IPS-11a (cell line): Measurements from ENCODE around the gene IVL.

Source experiments
- H3K4me3 ChIP-seq: one replicate; pipeline ENCODE4 v1.5.1; 2013; ENCODE audit warnings: low read depth, low read length, control low read depth

Gene IVL, protein sequence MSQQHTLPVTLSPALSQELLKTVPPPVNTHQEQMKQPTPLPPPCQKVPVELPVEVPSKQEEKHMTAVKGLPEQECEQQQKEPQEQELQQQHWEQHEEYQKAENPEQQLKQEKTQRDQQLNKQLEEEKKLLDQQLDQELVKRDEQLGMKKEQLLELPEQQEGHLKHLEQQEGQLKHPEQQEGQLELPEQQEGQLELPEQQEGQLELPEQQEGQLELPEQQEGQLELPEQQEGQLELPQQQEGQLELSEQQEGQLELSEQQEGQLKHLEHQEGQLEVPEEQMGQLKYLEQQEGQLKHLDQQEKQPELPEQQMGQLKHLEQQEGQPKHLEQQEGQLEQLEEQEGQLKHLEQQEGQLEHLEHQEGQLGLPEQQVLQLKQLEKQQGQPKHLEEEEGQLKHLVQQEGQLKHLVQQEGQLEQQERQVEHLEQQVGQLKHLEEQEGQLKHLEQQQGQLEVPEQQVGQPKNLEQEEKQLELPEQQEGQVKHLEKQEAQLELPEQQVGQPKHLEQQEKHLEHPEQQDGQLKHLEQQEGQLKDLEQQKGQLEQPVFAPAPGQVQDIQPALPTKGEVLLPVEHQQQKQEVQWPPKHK

DNA sequence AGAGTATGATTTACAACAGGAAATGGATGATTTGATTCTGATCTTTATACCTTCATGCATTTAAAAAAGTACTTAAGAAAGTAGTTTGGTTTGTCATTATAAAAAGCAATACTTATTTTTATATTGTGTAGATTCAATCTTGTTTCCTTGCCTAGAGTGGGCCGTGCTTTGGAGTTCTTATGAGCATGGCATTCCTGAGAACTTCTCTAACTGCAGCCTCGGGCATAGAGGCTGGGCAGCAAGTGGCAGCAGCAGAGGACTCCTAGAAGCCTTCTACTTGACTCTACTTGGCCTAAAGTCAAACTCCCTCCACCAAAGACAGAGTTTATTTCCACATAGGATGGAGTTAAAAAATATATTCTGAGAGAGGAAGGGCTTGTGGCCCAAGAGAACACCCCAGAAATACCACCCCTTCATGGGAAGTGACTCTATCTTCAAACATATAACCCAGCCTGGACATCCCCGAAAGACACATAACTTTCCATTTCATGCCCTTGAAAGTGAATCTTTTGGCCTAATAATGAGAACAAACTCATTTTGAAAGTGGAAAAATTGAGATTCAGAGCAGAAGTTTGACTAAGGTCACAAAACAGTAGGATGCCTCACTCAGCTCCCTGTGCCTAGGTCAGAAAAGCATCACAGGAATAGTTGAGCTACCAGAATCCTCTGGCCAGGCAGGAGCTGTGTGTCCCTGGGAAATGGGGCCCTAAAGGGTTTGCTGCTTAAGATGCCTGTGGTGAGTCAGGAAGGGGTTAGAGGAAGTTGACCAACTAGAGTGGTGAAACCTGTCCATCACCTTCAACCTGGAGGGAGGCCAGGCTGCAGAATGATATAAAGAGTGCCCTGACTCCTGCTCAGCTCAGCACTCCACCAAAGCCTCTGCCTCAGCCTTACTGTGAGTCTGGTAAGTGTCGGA is at the start of gene IVL:
TSS of gene IVL (plus strand) at position 861 of the 916 bp plus-strand sequence. CDS start 1,252 bp downstream, outside the sequence.
- H3K4me3 ChIP-seq = no peak within 1 kb of the TSS

DNA sequence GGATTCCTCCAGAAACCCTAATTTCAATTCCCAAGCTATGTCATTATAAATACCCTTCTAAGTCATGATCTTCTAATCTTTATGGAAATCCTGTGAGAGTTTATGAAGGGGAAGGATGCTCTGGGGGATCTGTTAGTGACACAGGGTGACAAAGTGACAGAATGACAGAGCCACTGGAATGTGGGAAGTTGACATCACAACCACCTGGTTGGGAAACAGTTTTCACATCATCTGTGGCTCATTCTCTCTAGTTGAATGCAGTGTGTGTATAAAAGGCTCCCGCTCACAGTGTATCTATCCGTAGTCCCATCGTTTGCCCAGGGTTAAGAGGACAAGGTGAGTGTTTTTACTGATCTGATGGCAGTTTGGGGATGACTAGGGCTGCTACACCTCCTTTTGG is 48.6 kb upstream of the IVL start, which contains the start of gene LCE7A:
TSS of gene LCE7A (plus strand) at position 301 of the 400 bp plus-strand sequence. CDS start 702 bp downstream, outside the sequence.
- H3K4me3 ChIP-seq = no peak within 1 kb of the TSS

DNA sequence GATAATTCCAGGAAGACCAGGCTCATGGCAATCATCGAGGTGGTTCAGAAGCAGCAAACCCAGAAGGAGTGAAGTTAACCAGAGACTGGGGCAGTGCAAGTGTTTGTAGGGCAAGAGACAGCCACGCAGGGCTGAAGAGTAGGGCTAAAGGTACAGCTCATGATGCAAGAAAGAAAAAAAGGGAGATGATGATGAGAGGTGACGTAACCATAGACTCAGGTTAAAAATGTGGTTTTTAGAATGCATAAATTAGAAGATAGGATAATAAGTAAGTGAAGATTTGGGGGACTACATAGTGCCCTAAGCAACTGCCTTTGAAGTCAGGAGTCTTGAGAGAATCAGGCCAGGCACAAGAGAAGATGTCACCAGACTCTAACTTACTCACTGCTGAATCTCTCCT is 48.2 kb upstream of the IVL start:
- no peak overlapping the region for H3K4me3 ChIP-seq

DNA sequence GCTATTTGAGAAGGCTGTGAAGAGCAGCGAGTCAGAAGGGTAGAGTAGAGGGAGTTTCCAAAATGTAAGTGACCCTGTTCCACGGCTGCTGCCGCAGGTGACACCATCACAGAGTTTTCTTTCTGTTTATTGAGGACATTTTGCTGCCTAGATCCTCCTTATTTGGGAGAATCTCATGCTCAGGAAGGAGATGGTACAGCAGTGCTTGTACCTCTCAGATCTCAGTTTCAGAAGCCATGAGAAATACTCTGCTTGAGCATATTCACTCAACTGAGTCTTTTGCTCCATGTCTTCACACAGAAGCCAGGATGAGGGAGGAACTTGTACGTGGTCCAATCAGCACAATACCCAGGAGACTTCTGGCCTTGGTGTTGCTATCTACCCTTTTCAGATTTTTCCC is 47.0 kb upstream of the IVL start:
- H3K4me3 ChIP-seq = no peak overlapping the region

DNA sequence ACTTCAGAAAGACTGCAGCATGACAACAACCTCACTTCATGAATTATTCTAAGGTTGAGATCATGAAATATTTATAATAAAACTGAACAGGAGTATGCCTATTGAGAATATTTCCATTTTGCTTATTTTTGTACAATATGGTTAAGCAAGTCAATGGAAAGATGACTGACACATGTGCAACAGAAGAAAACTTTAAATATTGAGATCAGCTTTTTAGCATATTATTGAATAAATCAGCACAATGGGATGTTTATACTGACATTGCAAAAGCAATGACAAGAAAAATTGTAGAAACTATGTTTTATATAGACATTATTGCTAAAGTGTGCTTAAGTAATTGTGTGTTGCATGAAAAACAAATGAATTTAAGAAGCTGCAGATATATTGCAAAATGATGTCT is 43.9 kb upstream of the IVL start:
- H3K4me3 ChIP-seq = no peak overlapping the region

DNA sequence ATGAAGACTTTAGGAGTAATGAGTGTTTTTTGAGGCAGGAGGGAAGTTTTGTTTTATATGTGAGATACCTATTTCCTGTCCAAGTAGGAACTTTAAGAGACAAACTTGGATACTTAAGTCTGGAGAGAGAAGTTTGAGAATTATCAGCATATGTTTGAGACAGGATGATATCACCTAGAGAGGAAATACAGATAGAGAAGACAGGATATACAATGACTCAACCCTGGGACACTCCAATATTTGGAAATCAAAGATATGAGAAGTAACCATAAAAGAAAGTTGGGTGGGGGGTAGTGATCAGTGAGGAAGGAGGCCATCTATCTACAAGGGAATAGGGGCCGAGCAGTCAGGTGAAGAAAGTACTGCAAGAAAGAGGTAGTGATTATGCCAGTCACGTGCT is 42.0 kb upstream of the IVL start:
- no peak overlapping the region for H3K4me3 ChIP-seq

DNA sequence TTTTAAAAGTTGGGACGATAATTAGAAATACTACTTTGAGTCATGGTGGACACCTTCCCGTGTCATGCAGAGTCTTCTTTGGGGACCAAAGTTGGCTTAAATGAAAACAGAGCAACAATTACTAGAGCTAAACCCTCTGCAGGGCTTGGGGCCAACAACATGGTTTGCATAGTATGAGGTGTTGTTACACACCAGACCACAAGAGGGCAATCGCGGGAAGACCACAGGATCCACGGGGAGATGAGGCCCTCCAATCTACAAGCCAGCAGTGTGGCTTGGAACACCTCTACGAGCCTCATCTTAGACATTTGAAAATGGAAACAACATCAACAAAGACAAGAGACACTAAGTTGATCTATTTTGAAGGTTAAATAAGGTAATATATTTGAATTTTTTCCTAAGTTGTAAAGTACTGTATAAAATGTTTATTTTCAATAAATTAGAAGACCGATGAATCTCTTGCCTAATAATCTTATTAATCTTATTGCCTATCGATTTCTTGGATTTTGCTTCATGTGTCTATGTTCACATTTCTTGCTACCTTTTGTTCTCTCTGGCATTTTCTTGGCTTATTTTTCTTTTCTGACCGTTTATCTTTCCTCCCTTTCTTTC is 38.4 kb upstream of the IVL start:
- no peak overlapping the region for H3K4me3 ChIP-seq

DNA sequence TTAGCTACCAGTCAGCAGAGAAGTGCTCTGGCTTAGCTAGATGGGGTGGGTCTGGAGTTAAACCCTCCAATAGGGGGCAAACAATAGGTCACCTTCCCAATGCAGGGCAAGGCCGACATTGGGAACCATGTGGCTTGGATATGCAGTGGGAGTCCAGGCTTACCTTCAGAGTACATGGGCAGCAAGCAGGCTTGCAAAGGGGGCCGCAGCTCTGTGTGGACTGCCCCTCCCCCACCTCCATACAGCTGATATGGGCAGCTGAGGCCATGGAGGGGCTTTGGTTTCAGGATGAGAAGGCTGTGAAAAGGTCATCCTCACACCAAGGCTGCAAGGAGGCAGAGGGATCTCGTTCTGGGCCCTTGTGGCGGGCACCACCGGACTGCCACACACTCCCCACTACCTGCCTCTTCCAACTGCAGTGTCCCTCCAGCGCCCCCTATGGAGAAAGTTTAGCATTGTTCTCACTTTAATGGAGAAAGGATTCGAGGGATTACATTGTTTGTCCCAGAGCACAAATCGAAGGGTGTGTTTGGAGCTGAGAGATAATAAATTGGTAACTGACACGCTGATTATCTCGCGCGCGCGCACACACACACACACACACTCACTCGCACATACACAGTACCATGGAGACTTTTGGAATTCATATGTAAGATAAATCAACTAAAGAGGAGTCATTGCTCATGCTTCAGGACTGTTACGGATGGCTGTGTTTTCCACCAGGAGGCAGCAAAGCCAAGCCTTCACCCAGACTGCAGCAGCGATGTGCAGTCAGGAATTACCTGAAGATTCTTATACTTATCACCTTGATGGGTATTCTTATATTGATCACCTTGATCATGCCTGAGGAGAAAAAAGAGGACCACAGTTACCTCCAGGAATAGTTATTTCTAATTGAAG is 37.3 kb upstream of the IVL start:
- no peak overlapping the region for H3K4me3 ChIP-seq

DNA sequence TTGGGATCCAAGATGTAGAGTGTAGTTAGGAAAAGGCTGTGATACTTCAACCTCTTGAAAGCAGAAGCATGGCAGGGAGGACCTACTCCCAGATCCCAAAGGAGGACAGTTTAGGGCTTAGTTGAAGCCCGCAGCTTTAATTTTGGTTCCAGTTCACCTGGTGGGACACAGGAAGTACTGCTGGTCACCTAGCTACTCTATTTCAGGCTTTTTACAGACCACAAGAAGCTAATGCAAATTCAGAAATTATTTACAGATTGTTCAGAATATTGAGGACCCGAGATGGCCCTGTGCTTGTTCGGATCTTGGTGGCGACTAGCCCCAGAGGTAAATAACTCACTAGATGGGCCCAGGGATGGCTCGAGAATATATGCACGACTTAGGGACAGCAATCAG is 36.6 kb upstream of the IVL start:
- H3K4me3 ChIP-seq = no peak overlapping the region

DNA sequence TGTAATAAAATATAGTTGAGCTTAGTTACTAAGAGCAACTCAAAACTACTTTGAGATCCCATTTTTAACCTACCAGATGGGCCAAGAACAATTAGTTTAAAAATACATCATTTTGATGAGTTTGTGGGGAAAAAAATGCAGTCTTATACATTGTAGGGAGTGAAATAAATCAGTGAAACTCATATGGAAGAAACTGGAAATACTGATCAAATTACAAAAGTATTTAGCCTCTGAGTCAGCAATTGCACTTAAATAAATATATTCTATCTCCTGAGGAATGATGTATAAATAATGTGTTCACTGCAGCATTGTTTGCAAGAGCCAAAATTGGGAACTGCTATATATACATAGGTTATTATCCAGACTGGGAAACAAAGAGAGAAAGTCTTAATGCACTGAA is 34.9 kb upstream of the IVL start:
- no peak overlapping the region for H3K4me3 ChIP-seq

DNA sequence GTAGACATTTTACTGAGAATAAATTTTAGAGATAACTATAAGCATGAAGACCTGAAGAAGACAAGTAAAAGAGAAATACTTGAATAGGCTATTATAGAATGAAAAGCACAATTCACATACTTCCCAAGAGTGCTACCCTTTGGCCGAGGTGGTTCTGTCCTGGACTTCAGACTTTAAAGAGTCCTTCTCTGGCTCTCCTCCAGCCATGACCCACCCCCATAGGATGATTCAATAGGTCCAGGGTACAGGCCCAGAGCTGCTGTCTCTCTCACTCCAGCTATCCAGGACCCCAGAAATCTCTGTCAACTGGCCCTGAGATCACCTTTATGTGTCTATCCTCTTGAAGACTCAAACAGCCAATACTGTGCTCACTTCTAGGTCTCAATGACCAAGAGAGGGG is 31.5 kb upstream of the IVL start:
- H3K4me3 ChIP-seq = no peak overlapping the region

DNA sequence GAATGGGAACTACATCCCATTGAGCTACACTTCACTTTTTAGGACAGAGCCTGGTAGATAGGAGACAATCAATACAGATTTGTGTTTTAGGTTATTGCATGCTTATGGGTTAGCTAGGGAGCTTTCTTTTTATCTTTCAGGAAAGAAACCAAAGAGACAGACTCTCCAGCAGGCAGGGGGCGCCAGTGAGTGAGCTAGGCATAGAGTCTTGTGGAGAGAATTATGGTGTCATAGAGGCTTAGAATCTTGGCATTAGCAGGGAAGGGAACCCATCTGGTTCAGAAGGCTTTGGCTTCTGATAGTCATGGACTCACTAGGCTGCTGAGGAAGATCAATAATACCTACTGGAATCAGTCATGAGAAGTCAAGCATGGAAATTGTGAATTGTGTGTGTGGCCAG is 30.3 kb upstream of the IVL start, which contains the start of gene SMCP:
TSS of gene SMCP (plus strand) at position 281 of the 400 bp plus-strand sequence. CDS start 6,101 bp downstream, outside the sequence.
- H3K4me3 ChIP-seq = no peak within 1 kb of the TSS

DNA sequence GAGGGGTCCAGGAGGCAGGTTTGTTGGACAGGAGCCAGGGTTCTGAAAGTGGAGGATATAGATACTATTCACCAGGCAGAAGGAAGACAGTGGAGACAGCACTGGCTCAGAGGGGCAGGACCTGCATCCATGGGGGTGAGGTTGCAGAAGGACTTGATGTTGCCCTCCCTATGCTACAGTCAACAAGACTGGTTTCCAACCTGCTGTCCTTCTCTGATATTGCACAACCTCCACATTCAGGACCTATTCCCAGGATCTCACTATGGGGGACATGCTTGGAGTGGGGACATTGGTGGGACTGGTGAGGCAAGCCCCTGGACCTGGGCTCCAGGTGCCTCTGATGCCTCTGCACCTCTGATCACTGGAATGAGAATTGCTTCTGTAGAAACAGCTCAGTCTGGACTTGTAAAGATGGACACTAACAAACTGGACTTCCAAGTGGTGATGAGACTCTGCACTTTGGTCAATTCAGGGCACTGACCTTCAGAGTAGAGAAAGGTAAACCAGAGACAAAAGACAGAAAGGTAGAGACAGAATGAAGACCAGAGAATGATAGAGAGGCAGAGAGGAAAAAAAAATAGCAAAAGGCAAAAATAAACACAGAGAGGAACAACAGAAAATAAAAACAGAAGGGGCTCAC is 28.7 kb upstream of the IVL start:
- H3K4me3 ChIP-seq = no peak overlapping the region

DNA sequence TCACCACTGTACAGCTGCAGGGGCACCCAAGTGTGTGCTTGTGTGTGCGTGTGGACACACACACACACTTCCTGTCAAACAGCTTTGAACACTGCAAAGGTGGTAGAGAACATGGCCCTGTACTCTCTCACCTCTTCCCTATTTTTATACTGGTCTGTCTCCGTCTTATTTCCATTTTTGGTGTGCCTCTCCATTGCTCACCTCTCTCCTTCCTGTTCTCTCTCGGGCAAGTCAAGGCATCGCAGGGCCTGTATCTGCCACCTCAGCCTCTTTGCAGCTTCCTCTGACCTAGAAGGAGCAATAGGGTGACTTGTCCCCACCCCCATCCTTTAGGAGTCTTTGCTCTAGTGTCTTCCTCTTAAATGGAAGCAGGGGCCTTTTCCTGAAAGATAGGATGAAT is 28.0 kb upstream of the IVL start:
- no peak overlapping the region for H3K4me3 ChIP-seq

DNA sequence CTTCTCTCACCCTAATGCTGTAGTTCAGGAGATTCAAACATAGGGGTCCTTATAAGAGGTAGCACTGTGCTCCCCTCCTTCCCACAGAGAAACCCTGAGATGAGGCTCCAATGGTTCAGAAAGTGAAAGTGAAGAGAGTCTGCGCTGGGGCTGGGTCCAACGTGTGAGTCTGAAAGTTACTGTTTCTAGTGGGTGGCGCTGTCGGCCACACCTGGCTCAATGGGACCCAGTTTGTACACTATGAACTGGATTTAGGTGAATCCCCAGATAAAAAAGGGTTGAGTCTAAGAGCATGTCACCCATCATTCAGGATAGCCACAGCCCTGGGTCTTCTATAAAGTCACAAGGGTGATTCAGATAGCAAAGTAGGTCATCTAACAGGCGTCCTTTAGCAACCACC is 27.4 kb upstream of the IVL start:
- H3K4me3 ChIP-seq = no peak overlapping the region

DNA sequence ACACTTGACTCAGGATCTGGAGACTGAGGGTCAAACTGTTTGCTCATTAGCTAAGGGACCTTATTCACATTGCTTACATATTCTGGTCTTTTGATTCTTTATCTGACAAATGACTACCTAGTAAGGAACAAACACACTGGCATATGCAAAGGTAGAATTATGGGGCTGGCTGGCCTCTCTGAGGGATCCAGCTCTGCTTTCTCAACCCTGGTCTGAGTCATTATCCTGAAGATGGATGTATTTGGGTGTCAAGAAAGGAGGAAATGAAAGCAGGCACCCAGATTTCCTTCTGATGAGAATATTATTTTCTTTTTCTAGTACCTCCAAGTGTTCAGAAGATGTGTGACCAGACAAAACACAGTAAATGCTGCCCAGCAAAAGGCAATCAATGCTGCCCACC is 24.3 kb upstream of the IVL start:
- H3K4me3 ChIP-seq = no peak overlapping the region

DNA sequence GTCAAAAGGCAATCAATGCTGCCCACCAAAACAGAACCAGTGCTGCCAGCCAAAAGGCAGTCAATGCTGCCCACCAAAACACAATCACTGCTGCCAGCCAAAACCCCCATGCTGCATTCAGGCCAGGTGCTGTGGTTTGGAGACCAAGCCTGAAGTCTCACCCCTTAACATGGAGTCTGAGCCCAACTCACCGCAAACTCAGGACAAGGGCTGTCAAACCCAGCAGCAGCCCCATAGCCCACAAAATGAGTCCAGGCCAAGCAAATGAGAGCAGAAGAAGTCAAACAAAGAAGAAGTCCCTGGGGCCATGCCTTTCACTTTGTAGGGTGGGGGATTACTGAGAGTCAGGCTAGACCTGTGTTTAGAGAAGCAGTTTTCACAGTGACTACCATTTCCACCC is 23.8 kb upstream of the IVL start:
- H3K4me3 ChIP-seq = no peak overlapping the region

DNA sequence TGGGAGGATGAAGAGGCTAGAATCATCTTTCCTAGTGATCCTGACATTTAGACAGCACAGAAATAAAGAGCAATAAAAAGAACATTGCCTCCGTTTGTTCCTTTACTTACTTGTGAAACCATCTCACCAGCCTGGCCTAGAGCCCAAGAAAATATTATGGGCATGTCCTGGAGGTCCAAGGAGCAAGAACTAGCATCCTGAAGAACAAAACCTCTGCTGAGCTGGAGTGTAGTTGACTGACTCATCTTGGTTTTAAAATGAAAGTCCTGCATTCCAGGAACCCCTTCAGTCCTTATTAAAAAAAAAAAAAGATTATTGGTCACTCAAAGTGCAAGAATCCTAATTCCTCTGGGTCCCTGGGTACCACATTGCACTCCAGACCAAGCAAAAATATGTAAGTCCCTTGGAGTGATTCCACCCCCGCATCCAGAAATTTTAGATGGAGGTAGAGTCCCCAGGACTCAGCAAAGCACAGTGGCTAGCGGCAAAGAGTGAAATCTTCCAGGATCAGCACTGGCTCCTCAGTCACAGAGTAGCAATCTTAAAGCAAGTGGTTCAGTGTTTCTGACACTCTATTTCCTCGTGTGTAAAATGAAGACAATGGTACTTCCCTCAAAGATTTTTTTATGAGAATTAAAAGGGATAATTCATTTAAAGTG is 23.3 kb upstream of the IVL start:
- H3K4me3 ChIP-seq = no peak overlapping the region

DNA sequence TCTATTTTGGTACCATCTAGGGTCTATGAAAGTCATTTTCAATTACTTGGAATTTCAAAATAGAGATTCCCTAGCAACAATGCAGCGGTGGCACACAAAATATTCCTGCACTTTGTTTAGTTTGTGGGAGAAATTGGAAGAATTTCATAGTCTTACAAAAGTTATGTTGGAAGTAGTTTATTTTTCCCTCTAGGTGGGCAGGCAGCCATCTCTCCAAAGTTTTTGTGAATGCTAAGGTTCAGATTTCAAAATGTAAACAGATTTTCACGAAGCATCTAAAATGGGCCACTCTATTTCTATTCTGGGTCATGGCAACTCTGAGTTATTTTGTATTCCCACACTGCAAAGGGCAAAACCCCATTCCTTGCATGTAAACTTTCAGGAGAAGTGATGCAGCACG is 22.3 kb upstream of the IVL start:
- H3K4me3 ChIP-seq = no peak overlapping the region
